Endothelial cell of umbilical vein (primary cell): ENCODE measurements around the gene CCDC57. TPM values are rescaled to one million over a fixed set of nuclear protein-coding genes. Genes with fewer than 3 reads are reported as not detected.

Experiments
- BruUV-seq: library from RNA; stranded (reverse); fragments of 400-500 nt; replicated peaks from 2 replicates; lab custom pipeline; 2021; lab: Mats Ljungman, UMichigan
- CTCF ChIA-PET: fragments of 300-600, 350-600 bp; sonication (Branson Sonifier 250); formaldehyde crosslinking; loops from one replicate; lab custom pipeline; 2021; ENCODE audit warnings: antibody characterized with exemption, inconsistent platforms; lab: Charles Lee
- POLR2A ChIA-PET: fragments of 300-600, 350-600 bp; sonication (Branson Sonifier 250); formaldehyde crosslinking; loops from one replicate; lab custom pipeline; 2021; ENCODE audit warnings: antibody characterized with exemption, inconsistent platforms; lab: Charles Lee
- DNase-seq: peaks from one replicate; pipeline ENCODE4 v3.0.0-alpha.2; 2011; ENCODE audit warnings: low read depth, low spot score
- FAIRE-seq: peaks from 2 replicates; lab custom pipeline; 2011; peaks lifted over from hg19 to GRCh38; lab: Jason Lieb, UNC
- H2AFZ ChIP-seq: 2 replicates; pipeline ENCODE4 v1.6.0; 2012; ENCODE audit warnings: low read depth, low read length, control low read depth, inconsistent platforms
- H3K27ac ChIP-seq: 2 replicates; pipeline ENCODE4 v1.5.1; 2011; ENCODE audit warnings: low read depth, mild to moderate bottlenecking, control low read depth, low read length, moderate library complexity; ENCODE audit not compliant: insufficient read depth
- H3K27me3 ChIP-seq, 2 experiments: 2 replicates each; pipeline versions ENCODE4 v1.6.0 to v1.6.1; 2011; ENCODE audit warnings: low read length in 2 of 2, mixed read lengths in 1 of 2; ENCODE audit not compliant: control insufficient read depth in 2 of 2, insufficient read depth in 2 of 2
- H3K36me3 ChIP-seq, 2 experiments: 2 replicates in 1 of 2; 3 replicates in 1 of 2; pipeline ENCODE4 v1.5.1; 2011; ENCODE audit warnings: low read length in 2 of 2, mild to moderate bottlenecking in 1 of 2, moderate library complexity in 1 of 2; ENCODE audit not compliant: control insufficient read depth in 2 of 2, insufficient read depth in 2 of 2; ENCODE audit errors: extremely low read depth in 1 of 2
- H3K4me1 ChIP-seq: 3 replicates; pipeline ENCODE4 v1.5.1; 2011; ENCODE audit warnings: mild to moderate bottlenecking, low read length; ENCODE audit not compliant: control insufficient read depth, insufficient read depth; ENCODE audit errors: extremely low read depth
- H3K4me2 ChIP-seq: 2 replicates; pipeline ENCODE4 v1.6.1; 2011; ENCODE audit warnings: low read length, control low read depth, mixed read lengths; ENCODE audit not compliant: insufficient read depth
- H3K4me3 ChIP-seq, 3 experiments: fragments of 200-600 bp in 1 of 3; sonication (generic), shearing (Covaris generic) in 1 of 3; replicated peaks in 1 of 3; 2 replicates each; pipeline ENCODE4 v1.5.1; 2011 to 2016; ENCODE audit warnings: control low read depth in 3 of 3, low read length in 3 of 3, mild to moderate bottlenecking in 2 of 3, inconsistent platforms in 1 of 3, low read depth in 1 of 3, moderate library complexity in 1 of 3; ENCODE audit not compliant: insufficient read depth in 1 of 3
- H3K79me2 ChIP-seq: 2 replicates; pipeline ENCODE4 v1.6.0; 2012; ENCODE audit warnings: low read length, inconsistent platforms; ENCODE audit not compliant: control insufficient read depth, insufficient read depth
- H3K9ac ChIP-seq: replicated peaks from 2 replicates; pipeline ENCODE3; 2011; ENCODE audit warnings: low read length, control low read depth; ENCODE audit not compliant: insufficient read depth; ENCODE audit errors: extremely low read depth
- H3K9me1 ChIP-seq: replicated peaks from 3 replicates; pipeline ENCODE4 v1.6.0; 2011; ENCODE audit warnings: mild to moderate bottlenecking, low read length; ENCODE audit not compliant: control insufficient read depth, insufficient read depth; ENCODE audit errors: extremely low read depth
- H3K9me3 ChIP-seq: replicated peaks from 2 replicates; pipeline ENCODE4 v1.5.1; 2012; ENCODE audit warnings: low read length, inconsistent platforms; ENCODE audit not compliant: control insufficient read depth, insufficient read depth
- H4K20me1 ChIP-seq: replicated peaks from 2 replicates; pipeline ENCODE3; 2011; ENCODE audit warnings: mild to moderate bottlenecking, low read length; ENCODE audit not compliant: control insufficient read depth, insufficient read depth; ENCODE audit errors: extremely low read depth
- EZH2 ChIP-seq: IDR thresholded peaks from 2 replicates; pipeline ENCODE4 v1.6.1; 2012; ENCODE audit warnings: borderline replicate concordance, low read depth, mild to moderate bottlenecking, moderate library complexity, low read length, inconsistent platforms; ENCODE audit not compliant: severe bottlenecking
- FOS ChIP-seq: IDR thresholded peaks from 2 replicates; pipeline ENCODE4 v1.6.1; 2011; ENCODE audit warnings: mild to moderate bottlenecking, low read length, moderate library complexity, borderline replicate concordance; ENCODE audit not compliant: insufficient read depth
- GATA2 ChIP-seq: IDR thresholded peaks from 2 replicates; pipeline ENCODE4 v1.7.0; 2011; ENCODE audit warnings: low read depth, mild to moderate bottlenecking, moderate library complexity, mixed read lengths, low read length; ENCODE audit not compliant: insufficient read length, insufficient read depth
- JUN ChIP-seq: IDR thresholded peaks from 2 replicates; pipeline ENCODE4 v1.6.1; 2011; ENCODE audit warnings: borderline replicate concordance, low read depth; ENCODE audit not compliant: insufficient read length, insufficient read depth
- MYC ChIP-seq: IDR thresholded peaks from one replicate; pipeline ENCODE4 v1.6.1; 2011; ENCODE audit warnings: mild to moderate bottlenecking, low read depth, low read length
- POLR2A ChIP-seq: IDR thresholded peaks from 2 replicates; pipeline ENCODE4 v1.6.1; 2012; ENCODE audit warnings: low read depth, mild to moderate bottlenecking, control low read depth, low read length
- POLR2AphosphoS5 ChIP-seq: IDR thresholded peaks from 2 replicates; pipeline ENCODE4 v1.6.1; 2012; ENCODE audit warnings: low read depth, mild to moderate bottlenecking, control low read depth, low read length, moderate library complexity; ENCODE audit not compliant: insufficient read depth
- dilution Hi-C: fragments of 300-500 bp; cut with MboI; formaldehyde crosslinking; loops from one replicate; pipeline ENCODE4 v1.15.0; 2019; ENCODE audit warnings: low sequenced_read_pairs; ENCODE audit not compliant: extremely low pct_ligation_motif_present
- intact Hi-C: fragments of 100-400 bp; cut with micrococcal nuclease; formaldehyde crosslinking; loops from one replicate; pipeline ENCODE4 v1.10.0; 2022
- polyA plus RNA-seq, 4 experiments: library from polyadenylated mRNA; depleted of rRNA in 3 of 4; stranded (reverse) in 3 of 4; unstranded in 1 of 4; fragments of >200 nt; gene quantifications; 2 replicates each; pipeline versions ENCODE4 v1.2.1 to v1.2.3, GENCODE V29; 2011 to 2012; ENCODE audit warnings: missing spikeins in 1 of 4
- total RNA-seq: library from RNA; stranded (reverse); gene quantifications from 2 replicates; pipeline ENCODE4 v1.2.3, GENCODE V29; 2021
- TF ChIP-seq, protein P1 (sequence below), 2 donors: IDR thresholded peaks; 1 replicate in 1 of 2; 2 replicates in 1 of 2; pipeline ENCODE4 v1.5.1; 2011; ENCODE audit warnings: low read length in 2 of 2, mild to moderate bottlenecking in 2 of 2, moderate library complexity in 2 of 2, control low read depth in 1 of 2, inconsistent platforms in 1 of 2, low read depth in 1 of 2; ENCODE audit not compliant: insufficient read depth in 1 of 2; ENCODE audit errors: extremely low read depth in 1 of 2
- TF ChIP-seq, protein P2 (sequence below): IDR thresholded peaks from 2 replicates; pipeline ENCODE4 v1.6.1; 2011; ENCODE audit not compliant: insufficient read depth, insufficient read length

Gene CCDC57
- total and polyA plus RNA-seq, 2 donors (not counting 3 experiments of a cell fraction or from before 2014, with no cell fraction given), result 18.6 to 31.6 TPM

DNA sequence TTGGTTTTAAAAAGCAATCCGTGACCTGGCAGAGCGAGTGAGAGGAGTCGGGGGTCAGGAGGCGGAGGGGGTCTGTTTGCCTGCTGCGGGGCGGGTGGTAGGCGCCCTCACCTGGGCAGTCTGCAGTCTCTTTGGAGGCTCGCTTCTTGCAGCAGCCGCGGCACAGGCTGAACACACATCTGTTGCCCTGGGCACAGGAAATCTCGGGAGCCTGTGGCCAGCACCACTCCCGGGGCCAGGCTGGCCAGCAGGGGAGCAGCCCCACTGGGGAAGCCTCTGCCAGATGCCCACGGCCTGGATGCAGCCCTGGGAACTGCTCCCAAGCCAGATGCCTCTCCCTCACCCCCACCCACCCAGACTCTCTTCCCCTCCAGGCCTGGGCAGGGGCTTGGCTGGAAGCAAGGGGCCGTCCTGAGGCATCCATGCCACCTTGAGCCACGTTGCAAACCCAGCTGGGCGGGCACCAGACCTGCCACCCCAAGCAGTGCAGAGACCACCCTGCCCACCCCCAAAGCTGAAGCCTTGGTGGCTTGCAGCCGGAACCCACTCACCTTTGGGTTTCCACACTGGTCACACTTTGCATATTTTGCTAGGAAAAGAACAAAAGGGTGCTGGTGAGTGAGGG is 154.3 kb downstream of the CCDC57 start:
- TF ChIP-seq POLR2A (no peak), GATA2 (no peak), JUN (no peak), MYC (no peak), POLR2AphosphoS5 (no peak), EZH2 (no peak), FOS (no peak)
- TF ChIP-seq, protein P1, sequence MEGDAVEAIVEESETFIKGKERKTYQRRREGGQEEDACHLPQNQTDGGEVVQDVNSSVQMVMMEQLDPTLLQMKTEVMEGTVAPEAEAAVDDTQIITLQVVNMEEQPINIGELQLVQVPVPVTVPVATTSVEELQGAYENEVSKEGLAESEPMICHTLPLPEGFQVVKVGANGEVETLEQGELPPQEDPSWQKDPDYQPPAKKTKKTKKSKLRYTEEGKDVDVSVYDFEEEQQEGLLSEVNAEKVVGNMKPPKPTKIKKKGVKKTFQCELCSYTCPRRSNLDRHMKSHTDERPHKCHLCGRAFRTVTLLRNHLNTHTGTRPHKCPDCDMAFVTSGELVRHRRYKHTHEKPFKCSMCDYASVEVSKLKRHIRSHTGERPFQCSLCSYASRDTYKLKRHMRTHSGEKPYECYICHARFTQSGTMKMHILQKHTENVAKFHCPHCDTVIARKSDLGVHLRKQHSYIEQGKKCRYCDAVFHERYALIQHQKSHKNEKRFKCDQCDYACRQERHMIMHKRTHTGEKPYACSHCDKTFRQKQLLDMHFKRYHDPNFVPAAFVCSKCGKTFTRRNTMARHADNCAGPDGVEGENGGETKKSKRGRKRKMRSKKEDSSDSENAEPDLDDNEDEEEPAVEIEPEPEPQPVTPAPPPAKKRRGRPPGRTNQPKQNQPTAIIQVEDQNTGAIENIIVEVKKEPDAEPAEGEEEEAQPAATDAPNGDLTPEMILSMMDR (IDR thresholded peaks at IDR 0.05; ENCODE audit: extremely low read depth in 1 of 2, insufficient read depth in 1 of 2, low read depth in 1 of 2, low read length in 2 of 2), result no peak
- TF ChIP-seq, protein P2, sequence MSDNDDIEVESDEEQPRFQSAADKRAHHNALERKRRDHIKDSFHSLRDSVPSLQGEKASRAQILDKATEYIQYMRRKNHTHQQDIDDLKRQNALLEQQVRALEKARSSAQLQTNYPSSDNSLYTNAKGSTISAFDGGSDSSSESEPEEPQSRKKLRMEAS, result no peak
- no TSS peak for BruUV-seq

More for the DNA sequence above, 154.3 kb downstream of the CCDC57 start:
- FAIRE-seq, result no peak
- Histone ChIP-seq H3K4me1 (no peaks in the 10 kb centered on the region), H3K9me1 (no peaks in the 10 kb centered on the region), H3K79me2 (no peaks in the 10 kb centered on the region), H3K9me3 (no peaks in the 10 kb centered on the region), H3K4me2 (no peak overlapping the region), H3K36me3 (peaks cover 12 to 60% of the 10 kb centered on the region in 2 experiments), H2AFZ (no peak overlapping the region), H3K27ac (no peak overlapping the region), H3K4me3 (no peak overlapping the region), H3K27me3 (no peaks in the 10 kb centered on the region), H3K9ac (no peak overlapping the region), H4K20me1 (no peaks in the 10 kb centered on the region)
- POLR2A ChIA-PET, result no interaction called here
- CTCF ChIA-PET, result interaction anchor here (1.0 kb wide), 1 partner anchor 28 kb away, joined by 4 read pairs; no protein-coding TSS in a partner anchor
- intact Hi-C loops, result no loop called here
- dilution Hi-C loops, result no loop called here
- DNase-seq, result no peak
